GM12878 (cell line): Measurements from ENCODE around the gene UBE2QL1. TPM values are rescaled to one million over a fixed set of nuclear protein-coding genes. Genes with fewer than 3 reads are reported as not detected.

Experiments
- ATAC-seq: fragments of 200-7000 bp; cut with Tn5 transposase; 3 replicates; pipeline ENCODE4 v1.9.1; 2020; ENCODE audit warnings: mild to moderate bottlenecking, moderate library complexity
- BruUV-seq: library from RNA; stranded (reverse); fragments of 400-500 nt; replicated peaks from 2 replicates; lab custom pipeline; 2021; lab: Mats Ljungman, UMichigan
- CTCF ChIA-PET: fragments of 300-600 bp; sonication (Branson Sonifier 250); formaldehyde crosslinking; extraction: SDS; loops from one replicate; lab custom pipeline; 2021; ENCODE audit warnings: inconsistent platforms; lab: Yijun Ruan, JAX
- POLR2A ChIA-PET: fragments of 350-600 bp; formaldehyde crosslinking; extraction: SDS; loops from one replicate; lab custom pipeline; 2021; ENCODE audit warnings: inconsistent platforms; lab: Charles Lee
- RAD21 ChIA-PET: fragments of 300-600 bp; sonication (Branson Sonifier 250); formaldehyde crosslinking; loops from one replicate; lab custom pipeline; 2023; ENCODE audit warnings: antibody characterized with exemption; ENCODE audit not compliant: unreplicated experiment; lab: Charles Lee
- SMC1A ChIA-PET: fragments of 300-600 bp; sonication (Branson Sonifier 250); formaldehyde crosslinking; loops from one replicate; lab custom pipeline; 2023; ENCODE audit not compliant: unreplicated experiment, uncharacterized antibody; lab: Charles Lee
- DNase-seq: peaks from one replicate; pipeline ENCODE4 v3.0.0-alpha.2; 2011; ENCODE audit warnings: low read depth, low spot score
- FAIRE-seq: peaks from 3 replicates; lab custom pipeline; 2011; peaks lifted over from hg19 to GRCh38; lab: Jason Lieb, UNC
- H2AFZ ChIP-seq: 2 replicates; pipeline ENCODE4 v1.6.0; 2011; ENCODE audit warnings: low read depth, low read length, control low read depth; ENCODE audit not compliant: control insufficient read depth
- H3K27ac ChIP-seq: 2 replicates; pipeline ENCODE4 v1.5.1; 2011; ENCODE audit warnings: control low read depth; ENCODE audit not compliant: control insufficient read depth, insufficient read depth
- H3K27me3 ChIP-seq, 2 experiments: replicated peaks in 1 of 2; 2 replicates each; pipeline versions ENCODE4 v1.6.0 to v1.6.1; 2011; ENCODE audit warnings: low read length in 1 of 2; ENCODE audit not compliant: control insufficient read depth in 2 of 2, insufficient read depth in 2 of 2
- H3K36me3 ChIP-seq, 2 experiments: 2 replicates each; pipeline ENCODE4 v1.5.1; 2011; ENCODE audit warnings: low read length in 1 of 2; ENCODE audit not compliant: control insufficient read depth in 2 of 2, insufficient read depth in 2 of 2
- H3K4me1 ChIP-seq: 2 replicates; pipeline ENCODE4 v1.6.1; 2011; ENCODE audit warnings: mild to moderate bottlenecking, low read length, moderate library complexity, mixed read lengths; ENCODE audit not compliant: control insufficient read depth, insufficient read depth
- H3K4me2 ChIP-seq: 2 replicates; pipeline ENCODE4 v1.6.0; 2011; ENCODE audit warnings: control low read depth; ENCODE audit not compliant: control insufficient read depth, insufficient read depth
- H3K4me3 ChIP-seq: fragments of 200-600 bp; sonication (generic); 2 replicates; pipeline ENCODE4 v1.5.1; 2016
- H3K79me2 ChIP-seq: 2 replicates; pipeline ENCODE4 v1.6.0; 2011; ENCODE audit warnings: low read length; ENCODE audit not compliant: control insufficient read depth, insufficient read depth
- H3K9ac ChIP-seq: 2 replicates; pipeline ENCODE4 v1.8.0; 2011; ENCODE audit warnings: low read length, control low read depth, mixed read lengths; ENCODE audit not compliant: control insufficient read depth, insufficient read depth
- H3K9me3 ChIP-seq: replicated peaks from 3 replicates; pipeline ENCODE4 v1.5.1; 2011; ENCODE audit warnings: mild to moderate bottlenecking, low read length; ENCODE audit not compliant: control insufficient read depth, insufficient read depth
- H4K20me1 ChIP-seq: 2 replicates; pipeline ENCODE4 v1.6.0; 2011; ENCODE audit not compliant: control insufficient read depth, insufficient read depth
- IKZF2 ChIP-seq, 2 experiments: fragments of 450-650 bp; IDR thresholded peaks; 2 replicates each; pipeline ENCODE4 v1.6.1; 2017; ENCODE audit warnings: mild to moderate bottlenecking in 2 of 2, moderate library complexity in 2 of 2
- MTA2 ChIP-seq: fragments of 450-650 bp; IDR thresholded peaks from 2 replicates; pipeline ENCODE4 v1.6.1; 2016; ENCODE audit warnings: low read depth, mild to moderate bottlenecking, moderate library complexity
- NBN ChIP-seq: fragments of 450-650 bp; IDR thresholded peaks from 2 replicates; pipeline ENCODE4 v1.6.1; 2016
- PML ChIP-seq: IDR thresholded peaks from 2 replicates; pipeline ENCODE4 v1.6.1; 2012; ENCODE audit warnings: low read length, inconsistent platforms
- WGBS: methylation state at CpG from one replicate; pipeline ENCODE4 v1.1.6; 2016; ENCODE audit warnings: low lambda C conversion rate; ENCODE audit not compliant: insufficient replicate concordance, insufficient coverage; ENCODE audit errors: missing lambda C conversion rate; 5-methylcytosine and 5-hydroxymethylcytosine counted together
- in situ Hi-C: fragments of 300-500 bp; cut with MboI; formaldehyde crosslinking; loops from 9 replicates; pipeline ENCODE4 v1.14.3; 2018; ENCODE audit warnings: mixed read lengths
- intact Hi-C: fragments of 100-400 bp; cut with micrococcal nuclease; formaldehyde crosslinking; loops from one replicate; pipeline ENCODE4 v1.14.2; 2022; ENCODE audit not compliant: unreplicated experiment
- polyA plus RNA-seq, 11 experiments: library from polyadenylated mRNA; depleted of rRNA in 4 of 11; unstranded in 6 of 11; stranded (reverse) in 5 of 11; fragments of >200 nt; fragmentation: Nextera tagmentation in 4 of 11; fragmentation: Illumina TruSeq in 1 of 11; extraction: Ambion mirVana in 4 of 11; extraction: Trizol in 1 of 11; gene quantifications; 1 replicate in 1 of 11; 2 replicates in 10 of 11; pipeline versions ENCODE4 v1.2.1 to v1.2.3, GENCODE V29; 2011 to 2016; ENCODE audit warnings: inconsistent platforms in 2 of 11, missing spikeins in 2 of 11, low read depth in 1 of 11
- total RNA-seq, 4 experiments: library from RNA; depleted of rRNA in 3 of 4; stranded (reverse); fragments of >200 nt in 3 of 4; fragmentation: Illumina TruSeq in 1 of 4; extraction: Trizol in 1 of 4; gene quantifications; 2 replicates each; pipeline versions ENCODE4 v1.2.1 to v1.2.3, GENCODE V29; 2013 to 2021
- TF ChIP-seq, protein P1 (sequence below): IDR thresholded peaks from 2 replicates; pipeline ENCODE4 v1.6.1; 2011; ENCODE audit warnings: low read depth, low read length, improper control_type of control experiment, borderline replicate concordance
- TF ChIP-seq, protein P2 (sequence below): IDR thresholded peaks from 2 replicates; pipeline ENCODE4 v1.6.1; 2011; ENCODE audit warnings: borderline replicate concordance, low read depth, mild to moderate bottlenecking, moderate library complexity, mixed read lengths, low read length; ENCODE audit not compliant: insufficient read depth; ENCODE audit errors: extremely low read length

The UBE2QL1 gene
- total and polyA plus RNA-seq, 10 of the 15 experiments (the other 5 are each of a cell fraction or from before 2014, with no cell fraction given): 0.03 to 0.62 (median 0.04) TPM; not detected in 6

DNA sequence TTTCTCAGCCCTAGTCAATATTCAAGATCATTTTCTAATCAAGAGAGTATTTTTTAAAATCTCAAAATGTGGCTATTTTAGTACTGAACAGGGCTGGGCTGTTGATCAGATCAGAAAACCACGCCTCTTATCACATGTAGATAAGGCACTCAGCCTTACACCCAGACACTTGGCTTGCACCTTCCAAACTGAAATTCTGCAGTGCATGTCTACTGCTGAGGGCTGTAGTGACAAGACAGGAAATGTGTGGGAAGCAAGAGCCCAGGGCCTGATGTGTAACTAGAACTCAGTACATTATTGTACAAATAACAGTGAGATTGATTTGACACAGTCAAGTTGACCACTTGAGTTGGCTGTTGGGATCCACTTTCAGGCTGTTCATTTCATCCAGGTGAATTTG is 48.6 kb downstream of the UBE2QL1 start:
- ChIA-PET SMC1A (interaction anchor here (1.2 to 4.3 kb wide), 5 partner anchors 11 to 26 kb away, joined by 3 to 17 read pairs (median 4); no protein-coding TSS in a partner anchor), CTCF (interaction anchor here (0.7 to 1.4 kb wide), 3 partner anchors 10 to 94 kb away, joined by 3 to 7 read pairs (median 4); no protein-coding TSS in a partner anchor), RAD21 (interaction anchor here (0.7 to 1.8 kb wide), 7 partner anchors 9 to 233 kb away, joined by 3 to 14 read pairs (median 3); partner anchors contain the start of gene NSUN2), POLR2A (interaction anchor here (1.7 kb wide), 1 partner anchor 13 kb away, joined by 12 read pairs; no protein-coding TSS in a partner anchor)
- H3K79me2 ChIP-seq: no peaks in the 10 kb centered on the region
- ATAC-seq (peak; percentile 42), FAIRE-seq (no peak), DNase-seq (no peak)
- no TSS peak for BruUV-seq
- no peak overlapping the region for H3K9ac ChIP-seq
- in situ Hi-C loops (loop anchor here (5.0 kb wide), 2 partner anchors 240 to 740 kb away; no protein-coding TSS in a partner anchor), intact Hi-C loops (no loop called here)
- peaks cover 31% of the 10 kb centered on the region for H3K4me1 ChIP-seq
- H3K4me2 ChIP-seq: 0 out of 2 replicates have a peak overlapping the region, but pooled peaks have one; percentile 2
- TF ChIP-seq NBN (0 out of 2 replicates have a peak, but pooled peaks have one; percentile 28), PML (0 out of 2 replicates have a peak, but pooled peaks have one; percentile 14)
- TF ChIP-seq, protein P1, sequence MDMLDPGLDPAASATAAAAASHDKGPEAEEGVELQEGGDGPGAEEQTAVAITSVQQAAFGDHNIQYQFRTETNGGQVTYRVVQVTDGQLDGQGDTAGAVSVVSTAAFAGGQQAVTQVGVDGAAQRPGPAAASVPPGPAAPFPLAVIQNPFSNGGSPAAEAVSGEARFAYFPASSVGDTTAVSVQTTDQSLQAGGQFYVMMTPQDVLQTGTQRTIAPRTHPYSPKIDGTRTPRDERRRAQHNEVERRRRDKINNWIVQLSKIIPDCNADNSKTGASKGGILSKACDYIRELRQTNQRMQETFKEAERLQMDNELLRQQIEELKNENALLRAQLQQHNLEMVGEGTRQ: no peak
- H3K27me3 ChIP-seq: no peaks in the 10 kb centered on the region
- H2AFZ ChIP-seq: no peak overlapping the region
- no peak overlapping the region for H3K4me3 ChIP-seq
- H4K20me1 ChIP-seq: no peaks in the 10 kb centered on the region
- H3K27ac ChIP-seq: no peak overlapping the region
- WGBS: 85% methylated on average over 1 of the region's 1 CpG
- no peaks in the 10 kb centered on the region for H3K36me3 ChIP-seq
- no peaks in the 10 kb centered on the region; the same call in 2 of the 3 replicates for H3K9me3 ChIP-seq

DNA sequence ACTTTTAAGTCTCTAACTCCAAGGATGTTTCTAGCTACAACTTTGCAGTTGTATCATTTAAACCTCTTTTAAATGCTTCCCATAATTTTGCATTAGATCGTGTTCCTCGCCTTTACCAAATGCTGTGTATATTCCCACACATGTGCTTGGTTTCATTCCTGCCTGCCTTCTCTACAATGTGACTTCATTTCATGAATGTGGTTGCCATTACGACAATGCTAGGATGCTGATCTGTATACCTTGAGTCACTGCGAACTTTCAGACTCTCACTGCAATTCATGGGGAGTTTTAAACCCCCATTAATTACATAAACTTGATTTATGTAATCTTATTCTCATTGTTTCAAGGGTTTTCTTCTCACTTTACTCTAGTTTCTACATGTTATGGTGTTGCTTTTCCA is 50.3 kb downstream of the UBE2QL1 start:
- no peak overlapping the region for H3K4me2 ChIP-seq
- no TSS peak for BruUV-seq
- POLR2A ChIA-PET: no interaction called here
- ATAC-seq (peak; percentile 8; the same call in 1 of the 3 replicates), DNase-seq (no peak), FAIRE-seq (no peak)
- H3K36me3 ChIP-seq: no peaks in the 10 kb centered on the region
- intact Hi-C loops (no loop called here), in situ Hi-C loops (loop anchor here (5.0 kb wide), 2 partner anchors 238 to 742 kb away; no protein-coding TSS in a partner anchor)
- 70% methylated on average over 4 of the region's 4 CpGs for WGBS
- no peak overlapping the region for H3K4me3 ChIP-seq
- H3K9me3 ChIP-seq: no peaks in the 10 kb centered on the region; the same call in 2 of the 3 replicates
- peaks cover 20% of the 10 kb centered on the region for H3K4me1 ChIP-seq
- H4K20me1 ChIP-seq: no peaks in the 10 kb centered on the region
- no peaks in the 10 kb centered on the region for H3K27me3 ChIP-seq
- no peak overlapping the region for H3K9ac ChIP-seq
- CTCF ChIA-PET: no interaction called here
- SMC1A ChIA-PET: interaction anchor here (1.0 to 4.3 kb wide), 3 partner anchors 12 to 611 kb away, joined by 3 to 15 read pairs (median 5); no protein-coding TSS in a partner anchor
- H2AFZ ChIP-seq: no peak overlapping the region
- RAD21 ChIA-PET: no interaction called here
- TF ChIP-seq, protein P2, sequence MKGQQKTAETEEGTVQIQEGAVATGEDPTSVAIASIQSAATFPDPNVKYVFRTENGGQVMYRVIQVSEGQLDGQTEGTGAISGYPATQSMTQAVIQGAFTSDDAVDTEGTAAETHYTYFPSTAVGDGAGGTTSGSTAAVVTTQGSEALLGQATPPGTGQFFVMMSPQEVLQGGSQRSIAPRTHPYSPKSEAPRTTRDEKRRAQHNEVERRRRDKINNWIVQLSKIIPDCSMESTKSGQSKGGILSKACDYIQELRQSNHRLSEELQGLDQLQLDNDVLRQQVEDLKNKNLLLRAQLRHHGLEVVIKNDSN: no peak
- peak in 1 of 2 experiments; percentile 41; a peak in 2 of 4 replicates for TF ChIP-seq IKZF2 (IDR thresholded peaks at IDR 0.05)
- peak; percentile 18; the same call in 1 of the 2 replicates for TF ChIP-seq MTA2
- no peak overlapping the region for H3K27ac ChIP-seq
- H3K79me2 ChIP-seq: no peaks in the 10 kb centered on the region
